MM.1S (cell line): ENCODE results near the gene ZRANB2.

ENCODE experiments used
- DNase-seq: peaks from one replicate; pipeline ENCODE4 v3.0.0-alpha.2; 2015
- H2AFZ ChIP-seq: fragments of 300-600 bp; sonication (generic); 2 replicates; pipeline ENCODE4 v1.6.0; 2016; ENCODE audit warnings: antibody characterized with exemption, low read length
- H3F3A ChIP-seq: fragments of 300-600 bp; sonication (generic); 2 replicates; pipeline ENCODE4 v1.6.1; 2016; ENCODE audit warnings: mild to moderate bottlenecking, antibody characterized with exemption, low read length, moderate library complexity, mixed read lengths; ENCODE audit not compliant: insufficient read depth
- H3K27ac ChIP-seq: fragments of 300-600 bp; sonication (generic); 2 replicates; pipeline ENCODE4 v1.5.1; 2016; ENCODE audit warnings: mild to moderate bottlenecking, low read length
- H3K27me3 ChIP-seq: fragments of 300-600 bp; sonication (generic); replicated peaks from 2 replicates; pipeline ENCODE4 v1.6.0; 2016; ENCODE audit warnings: low read length; ENCODE audit not compliant: insufficient read depth
- H3K36me3 ChIP-seq: fragments of 300-600 bp; sonication (generic); replicated peaks from 2 replicates; pipeline ENCODE4 v1.6.1; 2016; ENCODE audit warnings: mild to moderate bottlenecking, low read length, mixed read lengths; ENCODE audit not compliant: insufficient read depth
- H3K4me1 ChIP-seq: fragments of 300-600 bp; sonication (generic); 2 replicates; pipeline ENCODE4 v1.6.1; 2016; ENCODE audit warnings: low read length, mixed read lengths
- H3K4me2 ChIP-seq: fragments of 300-600 bp; sonication (generic); 2 replicates; pipeline ENCODE4 v1.6.0; 2016; ENCODE audit warnings: low read depth, low read length
- H3K4me3 ChIP-seq: fragments of 300-600 bp; sonication (generic); 2 replicates; pipeline ENCODE4 v1.5.1; 2016; ENCODE audit warnings: low read length, mixed read lengths
- H3K79me2 ChIP-seq: fragments of 300-600 bp; sonication (generic); 2 replicates; pipeline ENCODE4 v1.6.1; 2016; ENCODE audit warnings: mixed run types, low read length, mixed read lengths
- H3K9ac ChIP-seq: fragments of 300-600 bp; sonication (generic); 2 replicates; pipeline ENCODE4 v1.6.1; 2016; ENCODE audit warnings: low read length, mixed read lengths
- H3K9me2 ChIP-seq: fragments of 300-600 bp; sonication (generic); replicated peaks from 2 replicates; pipeline ENCODE4 v1.6.1; 2016; ENCODE audit warnings: mild to moderate bottlenecking, low read length, mixed read lengths; ENCODE audit not compliant: insufficient read depth
- H3K9me3 ChIP-seq: fragments of 300-600 bp; sonication (generic); replicated peaks from 2 replicates; pipeline ENCODE4 v1.6.1; 2016; ENCODE audit warnings: mild to moderate bottlenecking, low read length, mixed read lengths; ENCODE audit not compliant: insufficient read depth
- H4K20me1 ChIP-seq: fragments of 300-600 bp; sonication (generic); 2 replicates; pipeline ENCODE4 v1.6.1; 2016; ENCODE audit warnings: mild to moderate bottlenecking, low read length, moderate library complexity, mixed read lengths; ENCODE audit not compliant: insufficient read depth
- EZH2 ChIP-seq: fragments of 300-600 bp; sonication (generic); optimal IDR thresholded peaks from 2 replicates; pipeline ENCODE3; 2017; ENCODE audit warnings: low read depth, mild to moderate bottlenecking, antibody characterized with exemption, low read length, mixed read lengths
- EZH2phosphoT487 ChIP-seq: fragments of 300-600 bp; sonication (generic); IDR thresholded peaks from 2 replicates; pipeline ENCODE4 v1.6.1; 2018; ENCODE audit warnings: antibody characterized with exemption, low read length
- TF ChIP-seq, protein P1 (sequence below): fragments of 300-600 bp; sonication (generic); IDR thresholded peaks from 2 replicates; pipeline ENCODE4 v1.5.1; 2016; ENCODE audit warnings: antibody characterized with exemption, low read length, mixed read lengths

ZRANB2 gene

GRCh38 chr1:71031426-71031825, 49.4 kb downstream of the ZRANB2 start:
- no peaks in the 10 kb centered on the region for H3K27me3 ChIP-seq
- TF ChIP-seq EZH2phosphoT487 (no peak), EZH2 (no peak)
- TF ChIP-seq, protein P1, sequence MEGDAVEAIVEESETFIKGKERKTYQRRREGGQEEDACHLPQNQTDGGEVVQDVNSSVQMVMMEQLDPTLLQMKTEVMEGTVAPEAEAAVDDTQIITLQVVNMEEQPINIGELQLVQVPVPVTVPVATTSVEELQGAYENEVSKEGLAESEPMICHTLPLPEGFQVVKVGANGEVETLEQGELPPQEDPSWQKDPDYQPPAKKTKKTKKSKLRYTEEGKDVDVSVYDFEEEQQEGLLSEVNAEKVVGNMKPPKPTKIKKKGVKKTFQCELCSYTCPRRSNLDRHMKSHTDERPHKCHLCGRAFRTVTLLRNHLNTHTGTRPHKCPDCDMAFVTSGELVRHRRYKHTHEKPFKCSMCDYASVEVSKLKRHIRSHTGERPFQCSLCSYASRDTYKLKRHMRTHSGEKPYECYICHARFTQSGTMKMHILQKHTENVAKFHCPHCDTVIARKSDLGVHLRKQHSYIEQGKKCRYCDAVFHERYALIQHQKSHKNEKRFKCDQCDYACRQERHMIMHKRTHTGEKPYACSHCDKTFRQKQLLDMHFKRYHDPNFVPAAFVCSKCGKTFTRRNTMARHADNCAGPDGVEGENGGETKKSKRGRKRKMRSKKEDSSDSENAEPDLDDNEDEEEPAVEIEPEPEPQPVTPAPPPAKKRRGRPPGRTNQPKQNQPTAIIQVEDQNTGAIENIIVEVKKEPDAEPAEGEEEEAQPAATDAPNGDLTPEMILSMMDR, result no peak
- H3K9me3 ChIP-seq, result no peaks in the 10 kb centered on the region
- no peaks in the 10 kb centered on the region for H3K36me3 ChIP-seq
- H4K20me1 ChIP-seq, result no peaks in the 10 kb centered on the region
- no peaks in the 10 kb centered on the region for H3K9me2 ChIP-seq
- no peak overlapping the region for H3K9ac ChIP-seq
- no peaks in the 10 kb centered on the region for H3K79me2 ChIP-seq
- H3F3A ChIP-seq, result no peaks in the 10 kb centered on the region
- no peak overlapping the region for H3K4me3 ChIP-seq
- no peak for DNase-seq
- H3K4me2 ChIP-seq, result no peak overlapping the region
- H3K27ac ChIP-seq, result no peak overlapping the region
- H3K4me1 ChIP-seq, result no peaks in the 10 kb centered on the region
- no peak overlapping the region for H2AFZ ChIP-seq

DNA sequence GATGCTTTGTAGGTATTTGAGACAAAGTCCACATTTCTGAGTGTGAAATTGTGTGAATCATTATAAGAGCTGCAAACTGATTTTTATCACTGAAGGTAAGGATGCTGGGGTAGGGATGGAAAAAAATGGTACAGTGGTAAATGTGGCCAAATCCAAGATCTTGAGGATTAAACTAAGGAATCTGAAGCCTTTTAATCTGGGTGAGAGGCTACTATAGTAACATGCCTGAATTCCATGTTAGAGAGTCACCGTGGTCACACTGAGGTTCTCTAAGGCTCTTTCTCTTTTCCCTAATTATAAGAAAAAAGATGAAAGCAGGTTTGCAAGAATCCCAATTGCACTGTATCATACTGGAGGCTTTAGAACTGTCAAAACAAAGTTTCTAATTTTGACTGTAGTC, 50.8 kb downstream of the ZRANB2 start:
- TF ChIP-seq, protein P1, result no peak
- TF ChIP-seq EZH2phosphoT487 (no peak), EZH2 (no peak)
- Histone ChIP-seq H3F3A (no peaks in the 10 kb centered on the region), H3K4me2 (no peak overlapping the region), H3K36me3 (no peaks in the 10 kb centered on the region), H3K9me3 (no peaks in the 10 kb centered on the region), H3K79me2 (no peaks in the 10 kb centered on the region), H4K20me1 (no peaks in the 10 kb centered on the region), H3K9me2 (no peaks in the 10 kb centered on the region), H3K27me3 (no peaks in the 10 kb centered on the region), H3K4me3 (no peak overlapping the region), H2AFZ (no peak overlapping the region), H3K27ac (no peak overlapping the region), H3K9ac (no peak overlapping the region), H3K4me1 (no peaks in the 10 kb centered on the region)
- no peak for DNase-seq

- no peak for DNase-seq
- Histone ChIP-seq H3K4me1 (no peaks in the 10 kb centered on the region), H3K36me3 (no peaks in the 10 kb centered on the region), H3K27me3 (no peaks in the 10 kb centered on the region), H3F3A (no peaks in the 10 kb centered on the region), H3K9me3 (no peaks in the 10 kb centered on the region), H3K9me2 (no peaks in the 10 kb centered on the region), H3K27ac (no peak overlapping the region), H3K4me2 (no peak overlapping the region), H3K4me3 (no peak overlapping the region), H2AFZ (no peak overlapping the region), H3K9ac (no peak overlapping the region), H3K79me2 (no peaks in the 10 kb centered on the region), H4K20me1 (no peaks in the 10 kb centered on the region)
- TF ChIP-seq EZH2 (no peak), EZH2phosphoT487 (no peak)
- TF ChIP-seq, protein P1, result no peak
Observed at GRCh38 chr1:71028981-71029380, 51.9 kb downstream of the ZRANB2 start.
